SU-DHL-6 (cell line): Measurements from ENCODE around the gene RAD51B.

Experiments used
- H2AFZ ChIP-seq: fragments of 200-600 bp; sonication (generic); 2 replicates; pipeline ENCODE4 v1.6.1; 2014; ENCODE audit warnings: low read depth, mild to moderate bottlenecking, moderate library complexity, mixed read lengths, antibody characterized with exemption, low read length; ENCODE audit not compliant: severe bottlenecking
- H3F3A ChIP-seq: fragments of 200-600 bp; shearing (Covaris generic); 2 replicates; pipeline ENCODE4 v1.6.0; 2016; ENCODE audit warnings: antibody characterized with exemption, mild to moderate bottlenecking; ENCODE audit not compliant: insufficient read depth
- H3K27ac ChIP-seq: fragments of 200-600 bp; sonication (generic); 2 replicates; pipeline ENCODE4 v1.5.1; 2016; ENCODE audit warnings: low read depth, mild to moderate bottlenecking, low read length, moderate library complexity, mixed read lengths
- H3K27me3 ChIP-seq: fragments of 200-600 bp; sonication (generic), shearing (Covaris generic); 2 replicates; pipeline ENCODE4 v1.6.0; 2014; ENCODE audit warnings: mild to moderate bottlenecking, low read length
- H3K36me3 ChIP-seq: fragments of 200-600 bp; sonication (generic); 2 replicates; pipeline ENCODE4 v1.6.1; 2014; ENCODE audit warnings: mild to moderate bottlenecking, low read length, mixed read lengths
- H3K4me2 ChIP-seq: fragments of 300-600, 200-600 bp; shearing (Covaris generic), sonication (generic); 2 replicates; pipeline ENCODE4 v1.6.0; 2014; ENCODE audit warnings: low read length, low read depth, mild to moderate bottlenecking; ENCODE audit not compliant: poor library complexity, severe bottlenecking
- H3K4me3 ChIP-seq: fragments of 200-600 bp; sonication (generic); 2 replicates; pipeline ENCODE4 v1.5.1; 2014; ENCODE audit warnings: antibody characterized with exemption, low read length, mild to moderate bottlenecking, mixed read lengths; ENCODE audit not compliant: insufficient read depth, poor library complexity, severe bottlenecking
- H3K79me2 ChIP-seq: fragments of 200-600 bp; sonication (generic); 2 replicates; pipeline ENCODE4 v1.6.1; 2014; ENCODE audit warnings: mild to moderate bottlenecking, low read length, moderate library complexity; ENCODE audit not compliant: insufficient read depth
- H3K9ac ChIP-seq: fragments of 200-600 bp; sonication (generic); 2 replicates; pipeline ENCODE4 v1.7.0; 2014; ENCODE audit warnings: mild to moderate bottlenecking, low read length
- H3K9me2 ChIP-seq: fragments of 200-600 bp; sonication (generic); replicated peaks from 2 replicates; pipeline ENCODE4 v1.6.1; 2014; ENCODE audit warnings: low read length; ENCODE audit not compliant: insufficient read depth
- H3K9me3 ChIP-seq: fragments of 200-600 bp; sonication (generic); 2 replicates; pipeline ENCODE4 v1.6.1; 2014; ENCODE audit warnings: low read length, mixed read lengths; ENCODE audit not compliant: insufficient read depth
- H4K20me1 ChIP-seq: fragments of 200-600 bp; sonication (generic); 2 replicates; pipeline ENCODE4 v1.6.1; 2014; ENCODE audit warnings: low read depth, mild to moderate bottlenecking, antibody characterized with exemption, low read length, moderate library complexity, mixed read lengths
- CTCF ChIP-seq: fragments of 200-600 bp; sonication (generic); IDR thresholded peaks from one replicate; pipeline ENCODE4 v1.5.1; 2017; ENCODE audit warnings: antibody characterized with exemption, mild to moderate bottlenecking, low read length, moderate library complexity; ENCODE audit not compliant: insufficient read depth, poor library complexity, severe bottlenecking
- EZH2phosphoT487 ChIP-seq: fragments of 200-600 bp; sonication (generic), shearing (Covaris generic); conservative IDR thresholded peaks from 2 replicates; pipeline ENCODE4 v1.6.1; 2018; ENCODE audit warnings: mild to moderate bottlenecking, antibody characterized with exemption, low read length, moderate library complexity, mixed read lengths

RAD51B gene

GRCh38 chr14:68373847-68374444 lies 554.4 kb downstream of the RAD51B start:
- Histone ChIP-seq H3K27ac (peak overlapping the region; percentile 83), H3K9me3 (no peaks in the 10 kb centered on the region), H3K4me3 (no peak overlapping the region)

GRCh38 chr14:68374682-68375081 lies 555.1 kb downstream of the RAD51B start:
- H3K4me3 ChIP-seq = no peak overlapping the region
- H2AFZ ChIP-seq = no peak overlapping the region
- no peak for TF ChIP-seq EZH2phosphoT487
- no peak for TF ChIP-seq CTCF
- H3K79me2 ChIP-seq = no peaks in the 10 kb centered on the region
- no peaks in the 10 kb centered on the region for H3K9me2 ChIP-seq
- peak overlapping the region; percentile 35 for H3K9ac ChIP-seq
- H3F3A ChIP-seq = peaks cover 44% of the 10 kb centered on the region
- H3K9me3 ChIP-seq = no peaks in the 10 kb centered on the region
- no peaks in the 10 kb centered on the region for H4K20me1 ChIP-seq
- no peaks in the 10 kb centered on the region for H3K27me3 ChIP-seq
- peak overlapping the region; percentile 51 for H3K4me2 ChIP-seq
- no peaks in the 10 kb centered on the region for H3K36me3 ChIP-seq
- peak overlapping the region; percentile 83 for H3K27ac ChIP-seq

More at GRCh38 chr14:68373847-68374444, 554.4 kb downstream of the RAD51B start:
- H3K4me2 ChIP-seq = peak overlapping the region; percentile 51
- H3F3A ChIP-seq = peaks cover 50% of the 10 kb centered on the region
- peak overlapping the region; percentile 35 for H3K9ac ChIP-seq
- H3K9me2 ChIP-seq = no peaks in the 10 kb centered on the region
- H3K27me3 ChIP-seq = no peaks in the 10 kb centered on the region
- no peaks in the 10 kb centered on the region for H3K36me3 ChIP-seq
- no peak for TF ChIP-seq CTCF
- TF ChIP-seq EZH2phosphoT487 = no peak
- H4K20me1 ChIP-seq = no peaks in the 10 kb centered on the region
- no peak overlapping the region for H2AFZ ChIP-seq
- H3K79me2 ChIP-seq = no peaks in the 10 kb centered on the region

GRCh38 chr14:68375376-68375775 lies 555.8 kb downstream of the RAD51B start:
- Histone ChIP-seq H3K9me2 (no peaks in the 10 kb centered on the region), H3K4me2 (no peak overlapping the region), H3K27me3 (no peaks in the 10 kb centered on the region), H3K79me2 (no peaks in the 10 kb centered on the region), H3K36me3 (no peaks in the 10 kb centered on the region), H2AFZ (no peak overlapping the region), H3K9ac (peak overlapping the region; percentile 4; the same call in 1 of the 2 replicates), H3K4me3 (no peak overlapping the region), H3K9me3 (no peaks in the 10 kb centered on the region), H4K20me1 (no peaks in the 10 kb centered on the region), H3K27ac (peak overlapping the region; percentile 83), H3F3A (peaks cover 44% of the 10 kb centered on the region)
- TF ChIP-seq EZH2phosphoT487 (no peak), CTCF (no peak)
